NCI-H748 (cell line): Measurements from ENCODE around the gene MTUS2.
A peak's percentile ranks its signal among the peaks of the same experiment; 100 is the strongest.
"Not testable (repeated sequence)": the region's sequence is repeated elsewhere in the genome, so short reads cannot be mapped to it uniquely, and the experiment has no call there.

Source experiments
- DNase-seq: peaks from one replicate; lab custom pipeline; 2025; ENCODE audit not compliant: unreplicated experiment; lab: John Stamatoyannopoulos, UW

MTUS2 gene

GRCh38 chr13:29382021-29382420 lies 561.9 kb downstream of the MTUS2 start:
- DNase-seq = no peak

- no peak for DNase-seq
Measured at GRCh38 chr13:29383476-29383875, 563.3 kb downstream of the MTUS2 start.

GRCh38 chr13:29384466-29384865 lies 564.3 kb downstream of the MTUS2 start:
- DNase-seq = no peak

GRCh38 chr13:29384871-29385270 lies 564.7 kb downstream of the MTUS2 start:
- DNase-seq = no peak

- no peak for DNase-seq
Measured at GRCh38 chr13:29386246-29386645, 566.1 kb downstream of the MTUS2 start.

GRCh38 chr13:29390598-29390997 lies 570.5 kb downstream of the MTUS2 start:
- DNase-seq = not testable (repeated sequence)

- DNase-seq = no peak
Measured at GRCh38 chr13:29396446-29396845, 576.3 kb downstream of the MTUS2 start.

GRCh38 chr13:29397265-29397664 lies 577.1 kb downstream of the MTUS2 start:
- DNase-seq = no peak

- DNase-seq = no peak
Measured at GRCh38 chr13:29402166-29402636, 582.1 kb downstream of the MTUS2 start.

GRCh38 chr13:29405401-29405800 lies 585.3 kb downstream of the MTUS2 start:
- no peak for DNase-seq

GRCh38 chr13:29411481-29411880 lies 591.3 kb downstream of the MTUS2 start:
- no peak for DNase-seq

GRCh38 chr13:29418026-29418425 lies 597.9 kb downstream of the MTUS2 start:
- no peak for DNase-seq

- no peak for DNase-seq
Measured at GRCh38 chr13:29421118-29421517, 601.0 kb downstream of the MTUS2 start.

- no peak for DNase-seq
Measured at GRCh38 chr13:29422015-29422414, 601.9 kb downstream of the MTUS2 start.

GRCh38 chr13:29423050-29423449 lies 602.9 kb downstream of the MTUS2 start:
- DNase-seq = no peak

GRCh38 chr13:29427937-29428309 lies 607.8 kb downstream of the MTUS2 start:
- no peak for DNase-seq

- DNase-seq = peak; percentile 87
Measured at GRCh38 chr13:29428310-29429181, 608.4 kb downstream of the MTUS2 start.

GRCh38 chr13:29429286-29429900 lies 609.3 kb downstream of the MTUS2 start:
- no peak for DNase-seq

GRCh38 chr13:29434217-29434945 lies 614.2 kb downstream of the MTUS2 start:
- DNase-seq = peak; percentile 26

- DNase-seq = peak; percentile 53
Measured at GRCh38 chr13:29435125-29435911, 615.2 kb downstream of the MTUS2 start.

- DNase-seq = no peak
Measured at GRCh38 chr13:29436291-29436690, 616.2 kb downstream of the MTUS2 start.
